K562 (cell line): Measurements from ENCODE around the gene FAM117A. TPM values are rescaled to one million over a fixed set of nuclear protein-coding genes. Genes with fewer than 3 reads are reported as not detected.

Source experiments
- BDP1 ChIP-seq: IDR thresholded peaks from 3 replicates; pipeline ENCODE4 v1.6.1; 2011; ENCODE audit not compliant: insufficient read length, insufficient read depth
- CREM ChIP-seq: IDR thresholded peaks from 2 replicates; pipeline ENCODE4 v1.6.1; 2014; ENCODE audit warnings: antibody characterized with exemption, low read depth
- HDAC1 ChIP-seq, 2 experiments: fragments of 450-650 bp; IDR thresholded peaks; 2 replicates each; pipeline ENCODE4 v1.6.1; 2016 to 2017; ENCODE audit warnings: inconsistent platforms in 1 of 2, mild to moderate bottlenecking in 1 of 2, moderate library complexity in 1 of 2
- HOXB6 ChIP-seq: fragments of 250-450 bp; sonication (Bioruptor Pico); IDR thresholded peaks from 2 replicates; pipeline ENCODE4 v1.5.1; 2022; ENCODE audit warnings: mild to moderate bottlenecking, borderline replicate concordance
- MNT ChIP-seq, 2 experiments: fragments of 450-650 bp; conservative IDR thresholded peaks; 2 replicates each; pipeline ENCODE4 v1.6.1; 2017; ENCODE audit warnings: mild to moderate bottlenecking in 2 of 2, moderate library complexity in 2 of 2
- MTF1 ChIP-seq: fragments of 250-450 bp; sonication (Bioruptor Pico); IDR thresholded peaks from 2 replicates; pipeline ENCODE4 v1.9.0; 2021; ENCODE audit warnings: moderate library complexity, mild to moderate bottlenecking, inconsistent platforms, borderline replicate concordance
- MXD1 ChIP-seq: fragments of 250-450 bp; sonication (Bioruptor Pico); IDR thresholded peaks from 2 replicates; pipeline ENCODE4 v1.8.0; 2021; ENCODE audit warnings: borderline replicate concordance, mild to moderate bottlenecking, moderate library complexity; ENCODE audit not compliant: poor library complexity, severe bottlenecking
- MXI1 ChIP-seq: IDR thresholded peaks from 2 replicates; pipeline ENCODE4 v1.6.1; 2011; ENCODE audit warnings: low read depth, mild to moderate bottlenecking, improper control_type of control experiment, low read length
- NCOA1 ChIP-seq: fragments of 450-650 bp; IDR thresholded peaks from 2 replicates; pipeline ENCODE4 v1.6.1; 2016; ENCODE audit warnings: low read depth
- WHSC1 ChIP-seq: IDR thresholded peaks from one replicate; pipeline ENCODE4 v1.6.1; 2012; ENCODE audit warnings: low read length, control low read depth, inconsistent platforms
- YY1 ChIP-seq, 3 experiments: IDR thresholded peaks; 2 replicates each; pipeline ENCODE4 v1.6.1; 2011; ENCODE audit warnings: low read length in 2 of 3, mild to moderate bottlenecking in 2 of 3, moderate library complexity in 2 of 3, borderline replicate concordance in 1 of 3, control low read depth in 1 of 3, low read depth in 1 of 3; ENCODE audit not compliant: insufficient read depth in 3 of 3, insufficient replicate concordance in 2 of 3, control insufficient read depth in 1 of 3, insufficient read length in 1 of 3; ENCODE audit errors: extremely low read depth in 1 of 3
- ZMIZ1 ChIP-seq, 2 experiments: fragments of 150-350 bp in 1 of 2; IDR thresholded peaks; 2 replicates each; pipeline ENCODE4 v1.6.1; 2012 to 2016; ENCODE audit warnings: low read depth in 2 of 2, low read length in 2 of 2, mild to moderate bottlenecking in 1 of 2, moderate library complexity in 1 of 2
- ZNF253 ChIP-seq: fragments of 250-450 bp; sonication (Bioruptor Pico); conservative IDR thresholded peaks from 2 replicates; pipeline ENCODE4 v1.6.1; 2021; ENCODE audit warnings: mild to moderate bottlenecking
- ZNF324 ChIP-seq: fragments of 250-450 bp; sonication (Bioruptor Pico); IDR thresholded peaks from 2 replicates; pipeline ENCODE4 v1.4.0; 2020; ENCODE audit warnings: mild to moderate bottlenecking
- ZNF384 ChIP-seq: IDR thresholded peaks from 2 replicates; pipeline ENCODE4 v1.6.1; 2012; ENCODE audit warnings: low read depth, low read length, improper control_type of control experiment
- polyA plus RNA-seq, 8 experiments: library from polyadenylated mRNA; depleted of rRNA in 4 of 8; stranded (reverse) in 5 of 8; unstranded in 3 of 8; fragments of >200 nt; fragmentation: Nextera tagmentation in 2 of 8; fragmentation: Illumina TruSeq in 1 of 8; extraction: Ambion mirVana in 2 of 8; extraction: Trizol in 1 of 8; gene quantifications; 2 replicates each; pipeline versions ENCODE4 v1.2.1 to v1.2.3, GENCODE V29; 2011 to 2014; ENCODE audit warnings: inconsistent platforms in 1 of 8, missing spikeins in 1 of 8
- total RNA-seq, 7 experiments: library from RNA; depleted of rRNA in 6 of 7; stranded (reverse); fragments of >200 nt in 6 of 7; fragmentation: Illumina TruSeq in 2 of 7; extraction: Trizol in 2 of 7; gene quantifications; 2 replicates each; pipeline versions ENCODE4 v1.2.1 to v1.2.3, GENCODE V29; 2011 to 2021; ENCODE audit warnings: low replicate concordance in 1 of 7
- TF ChIP-seq, protein P1 (sequence below): fragments of 450-650 bp; conservative IDR thresholded peaks from 2 replicates; pipeline ENCODE4 v1.6.1; 2016; ENCODE audit warnings: missing genetic modification characterization, low read depth, mild to moderate bottlenecking, missing compliant biosample characterization, moderate library complexity

Gene FAM117A
- total and polyA plus RNA-seq, 9 of the 15 experiments (the other 6 are each of a cell fraction or from before 2014, with no cell fraction given) = 3.1 to 79.7 (median 36.6) TPM

- peak; percentile 90 to 92 for TF ChIP-seq MNT (conservative IDR thresholded peaks at IDR 0.05)
- TF ChIP-seq, protein P1, sequence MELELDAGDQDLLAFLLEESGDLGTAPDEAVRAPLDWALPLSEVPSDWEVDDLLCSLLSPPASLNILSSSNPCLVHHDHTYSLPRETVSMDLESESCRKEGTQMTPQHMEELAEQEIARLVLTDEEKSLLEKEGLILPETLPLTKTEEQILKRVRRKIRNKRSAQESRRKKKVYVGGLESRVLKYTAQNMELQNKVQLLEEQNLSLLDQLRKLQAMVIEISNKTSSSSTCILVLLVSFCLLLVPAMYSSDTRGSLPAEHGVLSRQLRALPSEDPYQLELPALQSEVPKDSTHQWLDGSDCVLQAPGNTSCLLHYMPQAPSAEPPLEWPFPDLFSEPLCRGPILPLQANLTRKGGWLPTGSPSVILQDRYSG (tag) = no peak
- TF ChIP-seq ZNF324 = no peak
- TF ChIP-seq MTF1 (CRISPR knock-in tag) = no peak
- TF ChIP-seq YY1 (IDR thresholded peaks at IDR 0.05; ENCODE audit: borderline replicate concordance in 1 of 3, control insufficient read depth in 1 of 3, extremely low read depth in 1 of 3, insufficient read depth in 3 of 3, insufficient read length in 1 of 3, insufficient replicate concordance in 2 of 3, low read depth in 1 of 3, low read length in 2 of 3) = no peak
- peak in 1 of 2 experiments; percentile 61; a peak in 2 of 4 replicates for TF ChIP-seq HDAC1 (IDR thresholded peaks at IDR 0.05)
- no peak for TF ChIP-seq HOXB6
- TF ChIP-seq ZMIZ1 (IDR thresholded peaks at IDR 0.05; ENCODE audit: low read depth in 2 of 2, low read length in 2 of 2) = no peak
- TF ChIP-seq MXD1 (CRISPR knock-in tag) = peak; percentile 31
- TF ChIP-seq ZNF384 = peak; percentile 83
- TF ChIP-seq BDP1 = no peak
- TF ChIP-seq NCOA1 = no peak
- peak; percentile 78 for TF ChIP-seq MXI1
- TF ChIP-seq WHSC1 = no peak
- TF ChIP-seq ZNF253 = no peak
- 0 out of 2 replicates have a peak, but pooled peaks have one; percentile 29 for TF ChIP-seq CREM
These were observed 10.0 kb downstream of the FAM117A start (continued) for GRCh38 chr17:49753959-49754391.
